SK-N-SH treated with all-trans-retinoic acid at 6 μM for 48 hours (cell line): ENCODE measurements around the gene SLAMF1.
"Not testable (repeated sequence)": the region's sequence is repeated elsewhere in the genome, so short reads cannot be mapped to it uniquely, and the experiment has no call there.

Experiments
- ATAC-seq: fragments of 200-7000 bp; cut with Tn5 transposase; 3 replicates; pipeline ENCODE4 v1.9.1; 2020; ENCODE audit warnings: mild to moderate bottlenecking, moderate library complexity
- ARNTL ChIP-seq: fragments of 450-650 bp; formaldehyde crosslinking; IDR thresholded peaks from 2 replicates; pipeline ENCODE4 v1.5.0; 2020; ENCODE audit warnings: low read depth, mild to moderate bottlenecking, moderate library complexity, borderline replicate concordance
- BACH2 ChIP-seq: fragments of 250-450 bp; sonication (Bioruptor Pico); IDR thresholded peaks from 2 replicates; pipeline ENCODE4 v1.9.0; 2021; ENCODE audit warnings: mild to moderate bottlenecking, borderline replicate concordance
- CSDC2 ChIP-seq: fragments of 250-450 bp; sonication (Bioruptor Pico); IDR thresholded peaks from 2 replicates; pipeline ENCODE4 v1.5.0; 2020; ENCODE audit warnings: mild to moderate bottlenecking, moderate library complexity
- ESRRG ChIP-seq: fragments of 250-450 bp; sonication (Bioruptor Pico); IDR thresholded peaks from 2 replicates; pipeline ENCODE4 v1.6.1; 2021; ENCODE audit warnings: mild to moderate bottlenecking
- GLIS3 ChIP-seq: fragments of 250-450 bp; sonication (Bioruptor Pico); IDR thresholded peaks from 2 replicates; pipeline ENCODE4 v1.5.0; 2020; ENCODE audit warnings: mild to moderate bottlenecking, moderate library complexity
- ISL1 ChIP-seq: fragments of 250-450 bp; sonication (Bioruptor Pico); IDR thresholded peaks from 2 replicates; pipeline ENCODE4 v2.1.2; 2022; ENCODE audit warnings: mild to moderate bottlenecking, moderate library complexity
- OSR1 ChIP-seq: fragments of 250-450 bp; sonication (Bioruptor Pico); IDR thresholded peaks from 2 replicates; pipeline ENCODE4 v1.8.0; 2022; ENCODE audit warnings: moderate library complexity, mild to moderate bottlenecking, inconsistent platforms
- PATZ1 ChIP-seq: fragments of 250-450 bp; sonication (Bioruptor Pico); IDR thresholded peaks from 2 replicates; pipeline ENCODE4 v1.8.0; 2020; ENCODE audit warnings: mild to moderate bottlenecking, moderate library complexity, borderline replicate concordance
- POU6F1 ChIP-seq: fragments of 250-450 bp; sonication (Bioruptor Pico); IDR thresholded peaks from 2 replicates; pipeline ENCODE4 v1.8.0; 2021; ENCODE audit warnings: low read depth, mild to moderate bottlenecking, moderate library complexity, borderline replicate concordance
- PPARA ChIP-seq: fragments of 250-450 bp; sonication (Bioruptor Pico); IDR thresholded peaks from 2 replicates; pipeline ENCODE4 v1.5.0; 2020; ENCODE audit warnings: mild to moderate bottlenecking, borderline replicate concordance
- RARB ChIP-seq: fragments of 250-450 bp; sonication (Bioruptor Pico); IDR thresholded peaks from 2 replicates; pipeline ENCODE4 v1.8.0; 2021; ENCODE audit warnings: mild to moderate bottlenecking, moderate library complexity
- SNAI2 ChIP-seq: fragments of 250-450 bp; sonication (Bioruptor Pico); IDR thresholded peaks from 2 replicates; pipeline ENCODE4 v1.5.0; 2020; ENCODE audit warnings: mild to moderate bottlenecking, moderate library complexity
- TCF4 ChIP-seq: fragments of 250-450 bp; sonication (Bioruptor Pico); IDR thresholded peaks from 2 replicates; pipeline ENCODE4 v1.8.0; 2021; ENCODE audit warnings: mild to moderate bottlenecking, moderate library complexity, borderline replicate concordance
- TOX ChIP-seq: fragments of 250-450 bp; sonication (Bioruptor Pico); IDR thresholded peaks from 2 replicates; pipeline ENCODE4 v1.8.0; 2021; ENCODE audit warnings: mild to moderate bottlenecking, moderate library complexity, borderline replicate concordance
- TSHZ2 ChIP-seq: fragments of 250-450 bp; sonication (Bioruptor Pico); IDR thresholded peaks from 2 replicates; pipeline ENCODE4 v1.5.0; 2020; ENCODE audit warnings: mild to moderate bottlenecking, moderate library complexity
- ZC3H10 ChIP-seq: fragments of 250-450 bp; sonication (Bioruptor Pico); IDR thresholded peaks from 2 replicates; pipeline ENCODE4 v1.5.1; 2021; ENCODE audit warnings: mild to moderate bottlenecking, moderate library complexity
- ZFP3 ChIP-seq: fragments of 250-450 bp; sonication (Bioruptor Pico); IDR thresholded peaks from 2 replicates; pipeline ENCODE4 v1.5.0; 2020; ENCODE audit warnings: mild to moderate bottlenecking, moderate library complexity
- ZFP30 ChIP-seq: fragments of 450-650 bp; formaldehyde crosslinking; IDR thresholded peaks from 2 replicates; pipeline ENCODE4 v1.5.0; 2022; ENCODE audit warnings: mild to moderate bottlenecking, moderate library complexity
- ZNF565 ChIP-seq: fragments of 450-650 bp; formaldehyde crosslinking; conservative IDR thresholded peaks from 2 replicates; pipeline ENCODE4 v1.5.0; 2020; ENCODE audit warnings: low read depth, mild to moderate bottlenecking, moderate library complexity
- ZNF70 ChIP-seq: fragments of 450-650 bp; formaldehyde crosslinking; IDR thresholded peaks from 2 replicates; pipeline ENCODE4 v1.5.0; 2020; ENCODE audit warnings: mild to moderate bottlenecking, moderate library complexity
- ZNF8 ChIP-seq: fragments of 450-650 bp; formaldehyde crosslinking; IDR thresholded peaks from 2 replicates; pipeline ENCODE4 v1.5.0; 2020; ENCODE audit warnings: mild to moderate bottlenecking, moderate library complexity

Gene SLAMF1

GRCh38 chr1:160567858-160568682, 78.8 kb downstream of the SLAMF1 start:
- no peak for ATAC-seq
- TF ChIP-seq OSR1 (CRISPR knock-in tag) (no peak), CSDC2 (CRISPR knock-in tag) (no peak), ZNF8 (no peak), PATZ1 (CRISPR knock-in tag) (no peak), ZNF70 (CRISPR knock-in tag) (no peak)

GRCh38 chr1:160567341-160567740, 79.5 kb downstream of the SLAMF1 start:
- no peak for ATAC-seq
- TF ChIP-seq POU6F1 (CRISPR knock-in tag), result no peak
- TF ChIP-seq ESRRG (CRISPR knock-in tag), result no peak
- TF ChIP-seq ZFP3 (CRISPR knock-in tag), result no peak
- TF ChIP-seq ZNF565, result no peak
- TF ChIP-seq ZNF70 (CRISPR knock-in tag), result no peak
- no peak for TF ChIP-seq ARNTL (CRISPR knock-in tag)
- TF ChIP-seq CSDC2 (CRISPR knock-in tag), result no peak
- TF ChIP-seq TSHZ2, result no peak

- TF ChIP-seq ZNF70 (CRISPR knock-in tag) (no peak), TCF4 (CRISPR knock-in tag) (no peak), TOX (no peak), CSDC2 (CRISPR knock-in tag) (no peak), BACH2 (CRISPR knock-in tag) (no peak), ZFP3 (CRISPR knock-in tag) (no peak), ZFP30 (CRISPR knock-in tag) (no peak), ARNTL (CRISPR knock-in tag) (no peak)
- no peak; the same call in 2 of the 3 replicates for ATAC-seq
Measured at GRCh38 chr1:160565564-160565963, 81.3 kb downstream of the SLAMF1 start.

GRCh38 chr1:160563230-160563629, 83.6 kb downstream of the SLAMF1 start:
- ATAC-seq, result not testable (repeated sequence)
- TF ChIP-seq ZNF8, result peak; percentile 42; the same call in 1 of the 2 replicates

GRCh38 chr1:160562745-160563144, 84.1 kb downstream of the SLAMF1 start:
- ATAC-seq, result not testable (repeated sequence)

GRCh38 chr1:160560806-160561205, 86.0 kb downstream of the SLAMF1 start:
- no peak for TF ChIP-seq ZC3H10 (CRISPR knock-in tag)
- TF ChIP-seq ISL1 (CRISPR knock-in tag), result no peak
- no peak for TF ChIP-seq TSHZ2
- no peak for TF ChIP-seq ZNF70 (CRISPR knock-in tag)
- TF ChIP-seq OSR1 (CRISPR knock-in tag), result no peak
- TF ChIP-seq PATZ1 (CRISPR knock-in tag), result no peak
- no peak for TF ChIP-seq PPARA (CRISPR knock-in tag)
- TF ChIP-seq GLIS3 (CRISPR knock-in tag), result no peak
- TF ChIP-seq TOX, result no peak
- TF ChIP-seq SNAI2 (CRISPR knock-in tag), result no peak
- TF ChIP-seq ZNF565, result no peak
- no peak for TF ChIP-seq RARB
- ATAC-seq, result no peak
